PC-3 (cell line): ENCODE results near the gene SAMM50.

ENCODE experiments used
- CTCF ChIP-seq: fragments of 300-600 bp; sonication (generic); conservative IDR thresholded peaks from 2 replicates; pipeline ENCODE4 v1.5.1; 2017; ENCODE audit warnings: antibody characterized with exemption, low read depth, mild to moderate bottlenecking, low read length
- EZH2 ChIP-seq: fragments of 300-600 bp; sonication (generic); IDR thresholded peaks from one replicate; pipeline ENCODE4 v1.6.1; 2017; ENCODE audit warnings: antibody characterized with exemption, mild to moderate bottlenecking, low read length; ENCODE audit not compliant: unreplicated experiment

- TF ChIP-seq CTCF (no peak), EZH2 (no peak)
Observed at GRCh38 chr22:43968614-43969013, 13.4 kb downstream of the SAMM50 start.
